HG03565 (cell line): ENCODE measurements around the gene IQSEC1.

Source experiments
- ATAC-seq: cut with Tn5 transposase; IDR thresholded peaks from one replicate; pipeline ENCODE4 v1.9.1; 2021; ENCODE audit warnings: mild to moderate bottlenecking, moderate library complexity; ENCODE audit not compliant: unreplicated experiment

The IQSEC1 gene

GRCh38 chr3:12973827-12974226 is 99.4 kb downstream of the IQSEC1 start:
- no peak for ATAC-seq

GRCh38 chr3:12972781-12973702 is 100.2 kb downstream of the IQSEC1 start:
- no peak for ATAC-seq

- ATAC-seq = no peak
Measured at GRCh38 chr3:12972043-12972442, 101.2 kb downstream of the IQSEC1 start.

- ATAC-seq = no peak
Measured at GRCh38 chr3:12970684-12971083, 102.5 kb downstream of the IQSEC1 start.

GRCh38 chr3:12969486-12969885 is 103.7 kb downstream of the IQSEC1 start:
- ATAC-seq = no peak

- ATAC-seq = no peak
Measured at GRCh38 chr3:12968541-12968940, 104.7 kb downstream of the IQSEC1 start.

GRCh38 chr3:12967606-12968351 is 105.5 kb downstream of the IQSEC1 start:
- peak; percentile 70 for ATAC-seq

- ATAC-seq = peak; percentile 20
Measured at GRCh38 chr3:12966847-12967605, 106.2 kb downstream of the IQSEC1 start.

GRCh38 chr3:12965999-12966846 is 107.0 kb downstream of the IQSEC1 start:
- no peak for ATAC-seq

- no peak for ATAC-seq
Measured at GRCh38 chr3:12964711-12965612, 108.3 kb downstream of the IQSEC1 start.

GRCh38 chr3:12963922-12964701 is 109.1 kb downstream of the IQSEC1 start:
- no peak for ATAC-seq

- ATAC-seq = no peak
Measured at GRCh38 chr3:12963231-12963896, 109.9 kb downstream of the IQSEC1 start.

- ATAC-seq = no peak
Measured at GRCh38 chr3:12962292-12962691, 110.9 kb downstream of the IQSEC1 start.

- no peak for ATAC-seq
Measured at GRCh38 chr3:12961697-12962036, 111.6 kb downstream of the IQSEC1 start.

GRCh38 chr3:12961007-12961696 is 112.1 kb downstream of the IQSEC1 start:
- no peak for ATAC-seq

- no peak for ATAC-seq
Measured at GRCh38 chr3:12960497-12960896, 112.7 kb downstream of the IQSEC1 start.

- no peak for ATAC-seq
Measured at GRCh38 chr3:12959838-12960378, 113.3 kb downstream of the IQSEC1 start.
